Osteoblast (primary cell): ENCODE measurements around the gene COPS2. TPM values are rescaled to one million over a fixed set of nuclear protein-coding genes. Genes with fewer than 3 reads are reported as not detected.
"Not testable (repeated sequence)": the region's sequence is repeated elsewhere in the genome, so short reads cannot be mapped to it uniquely, and the experiment has no call there.

Source experiments
- DNase-seq: peaks from one replicate; pipeline ENCODE4 v3.0.0; 2011; ENCODE audit warnings: low spot score, mixed read lengths; ENCODE audit not compliant: insufficient read length; ENCODE audit errors: missing footprints
- H2AFZ ChIP-seq: 2 replicates; pipeline ENCODE4 v1.6.0; 2011; ENCODE audit warnings: mild to moderate bottlenecking, low read length
- H3K27ac ChIP-seq: 2 replicates; pipeline ENCODE4 v1.5.1; 2011; ENCODE audit warnings: mild to moderate bottlenecking, low read depth, low read length, moderate library complexity
- H3K27me3 ChIP-seq: 2 replicates; pipeline ENCODE4 v1.6.0; 2012; ENCODE audit warnings: mild to moderate bottlenecking, control low read depth, inconsistent platforms, low read length, moderate library complexity; ENCODE audit not compliant: insufficient read depth
- H3K36me3 ChIP-seq: 2 replicates; pipeline ENCODE4 v1.5.1; 2011; ENCODE audit warnings: mild to moderate bottlenecking, low read length, control low read depth, moderate library complexity; ENCODE audit not compliant: insufficient read depth
- H3K4me1 ChIP-seq: 2 replicates; pipeline ENCODE4 v1.5.1; 2011; ENCODE audit warnings: mild to moderate bottlenecking, low read length, control low read depth, moderate library complexity; ENCODE audit not compliant: insufficient read depth
- H3K4me2 ChIP-seq: 2 replicates; pipeline ENCODE4 v1.6.0; 2011; ENCODE audit warnings: mild to moderate bottlenecking, low read length; ENCODE audit not compliant: insufficient read depth
- H3K4me3 ChIP-seq: fragments of 200-600 bp; sonication (generic); 3 replicates; pipeline ENCODE4 v1.5.1; 2012; ENCODE audit warnings: mild to moderate bottlenecking, low read length, inconsistent platforms; ENCODE audit not compliant: insufficient read depth
- H3K79me2 ChIP-seq: 2 replicates; pipeline ENCODE4 v1.6.0; 2012; ENCODE audit warnings: mild to moderate bottlenecking, low read length, control low read depth, inconsistent platforms; ENCODE audit not compliant: insufficient read depth
- H3K9me3 ChIP-seq: 2 replicates; pipeline ENCODE4 v1.5.1; 2011; ENCODE audit warnings: low read depth, low read length, control low read depth
- H4K20me1 ChIP-seq: 2 replicates; pipeline ENCODE4 v1.6.0; 2012; ENCODE audit warnings: mild to moderate bottlenecking, low read length, control low read depth; ENCODE audit not compliant: insufficient read depth
- CTCF ChIP-seq: IDR thresholded peaks from 2 replicates; pipeline ENCODE4 v1.5.1; 2011; ENCODE audit warnings: mild to moderate bottlenecking, low read depth, low read length, moderate library complexity; ENCODE audit errors: extremely low read depth
- total RNA-seq: library from RNA; depleted of rRNA; stranded (reverse); fragments of >200 nt; gene quantifications from 2 replicates; pipeline ENCODE4 v1.2.3, GENCODE V29; 2012

Gene COPS2
- total RNA-seq, 1 donor, result 101 TPM

GRCh38 chr15:49187549-49188245 is 32.3 kb upstream of the COPS2 start:
- Histone ChIP-seq H3K36me3 (no peaks in the 10 kb centered on the region), H4K20me1 (peaks cover 29% of the 10 kb centered on the region), H3K79me2 (peaks cover 86% of the 10 kb centered on the region), H3K27ac (peak overlapping the region; percentile 42), H3K9me3 (no peaks in the 10 kb centered on the region), H3K4me2 (no peak overlapping the region), H2AFZ (no peak overlapping the region), H3K4me3 (no peak overlapping the region), H3K4me1 (peaks cover 9% of the 10 kb centered on the region), H3K27me3 (no peaks in the 10 kb centered on the region)
- DNase-seq, result no peak
- no peak for TF ChIP-seq CTCF

DNA sequence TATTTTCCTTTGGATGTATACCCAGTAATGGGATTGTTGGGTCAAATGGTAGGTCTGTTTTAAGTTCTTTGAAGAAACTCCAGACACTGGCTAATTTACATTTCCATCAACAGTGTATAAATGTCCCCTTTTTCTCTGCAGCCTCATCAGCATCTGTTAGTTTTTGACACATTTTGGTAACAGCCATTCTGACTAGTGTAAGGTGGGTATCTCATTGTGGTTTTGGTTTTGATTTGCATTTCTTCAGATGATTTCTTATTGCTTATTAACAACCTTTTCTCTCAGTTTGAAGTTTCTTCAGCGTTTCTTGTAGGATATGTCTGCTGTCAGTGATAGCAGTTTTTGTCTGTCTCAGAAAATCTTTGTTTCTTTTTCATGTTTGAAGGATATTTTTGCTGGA is 30.1 kb upstream of the COPS2 start:
- Histone ChIP-seq H4K20me1 (peaks cover 29% of the 10 kb centered on the region), H2AFZ (no peak overlapping the region), H3K36me3 (no peaks in the 10 kb centered on the region), H3K4me3 (no peak overlapping the region), H3K27ac (no peak overlapping the region), H3K79me2 (peaks cover 78% of the 10 kb centered on the region), H3K4me1 (peaks cover 9% of the 10 kb centered on the region), H3K9me3 (no peaks in the 10 kb centered on the region), H3K27me3 (no peaks in the 10 kb centered on the region), H3K4me2 (no peak overlapping the region)
- DNase-seq, result no peak
- no peak for TF ChIP-seq CTCF

GRCh38 chr15:49183741-49184140 is 28.3 kb upstream of the COPS2 start:
- not testable (repeated sequence) for H3K4me3 ChIP-seq, H3K4me1 ChIP-seq, DNase-seq, H2AFZ ChIP-seq, H3K9me3 ChIP-seq, H3K27ac ChIP-seq, H3K36me3 ChIP-seq, H3K4me2 ChIP-seq, H3K27me3 ChIP-seq
- peaks cover 25% of the 10 kb centered on the region for H4K20me1 ChIP-seq
- H3K79me2 ChIP-seq, result peaks cover 71% of the 10 kb centered on the region

DNA sequence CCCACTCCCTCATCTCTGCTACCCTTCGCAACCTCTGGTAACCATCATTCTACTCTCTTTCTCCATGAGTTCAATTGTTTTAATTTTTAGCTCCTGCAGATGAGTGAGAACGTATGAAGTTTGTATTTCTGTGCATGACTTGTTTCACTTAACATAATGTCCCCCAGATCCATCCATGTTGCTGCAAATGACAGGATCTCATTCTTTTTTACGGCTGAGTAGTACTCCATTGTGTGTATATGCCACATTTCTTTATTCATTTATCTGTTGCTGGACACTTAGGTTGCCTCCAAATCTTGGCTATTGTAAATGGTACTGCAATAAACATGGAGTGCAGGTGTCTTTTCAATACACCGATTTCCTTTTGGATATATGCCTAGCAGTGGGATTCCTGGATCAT is 26.7 kb upstream of the COPS2 start:
- H3K4me2 ChIP-seq, result no peak overlapping the region

More for the DNA sequence above, 26.7 kb upstream of the COPS2 start:
- no peak for TF ChIP-seq CTCF
- H3K27ac ChIP-seq, result no peak overlapping the region
- no peaks in the 10 kb centered on the region for H3K9me3 ChIP-seq
- no peak overlapping the region for H2AFZ ChIP-seq
- H3K4me3 ChIP-seq, result no peak overlapping the region
- H3K27me3 ChIP-seq, result no peaks in the 10 kb centered on the region
- peaks cover 18% of the 10 kb centered on the region for H4K20me1 ChIP-seq
- H3K79me2 ChIP-seq, result peaks cover 64% of the 10 kb centered on the region
- no peak for DNase-seq
- H3K4me1 ChIP-seq, result peaks cover 1% of the 10 kb centered on the region
- H3K36me3 ChIP-seq, result no peaks in the 10 kb centered on the region
